ENCODE measurements around the gene PDSS2.

PDSS2 gene

GRCh38 chr6:107246972-107247615 is 212.3 kb downstream of the PDSS2 start:
- Histone ChIP-seq H3K27me3 (ENCODE audit: low read depth, low read length) (no peaks in the 10 kb centered on the region), H3K9me3 (ENCODE audit: insufficient read depth, low read length) (no peaks in the 10 kb centered on the region), H3K79me2 (ENCODE audit: low read length) (no peaks in the 10 kb centered on the region), H3K4me1 (ENCODE audit: low read length) (0 out of 2 replicates have a peak, but pooled peaks cover 6% of the 10 kb centered on the region), H2AFZ (ENCODE audit: low read depth, low read length) (no peak overlapping the region), H3K4me2 (ENCODE audit: low read length) (no peak overlapping the region), H3K9ac (ENCODE audit: low read length) (no peak overlapping the region), H3K27ac (ENCODE audit: low read length) (no peak overlapping the region), H3K36me3 (replicated peaks; ENCODE audit: low read depth, low read length) (no peaks in the 10 kb centered on the region), H3K4me3 (ENCODE audit: low read length) (no peak overlapping the region), H4K20me1 (ENCODE audit: insufficient read depth, low read length) (no peaks in the 10 kb centered on the region)
- TF ChIP-seq EZH2phosphoT487 (IDR thresholded peaks at IDR 0.05; ENCODE audit: low read depth) (no peak), CTCF (IDR thresholded peaks at IDR 0.05; ENCODE audit: low read depth, low read length) (no peak)

- Histone ChIP-seq H3K27me3 (ENCODE audit: low read depth, low read length) (no peaks in the 10 kb centered on the region), H2AFZ (ENCODE audit: low read depth, low read length) (no peak overlapping the region), H3K9ac (ENCODE audit: low read length) (no peak overlapping the region), H4K20me1 (ENCODE audit: insufficient read depth, low read length) (no peaks in the 10 kb centered on the region), H3K4me1 (ENCODE audit: low read length) (0 out of 2 replicates have a peak, but pooled peaks cover 6% of the 10 kb centered on the region), H3K9me3 (ENCODE audit: insufficient read depth, low read length) (no peaks in the 10 kb centered on the region), H3K4me2 (ENCODE audit: low read length) (no peak overlapping the region), H3K27ac (ENCODE audit: low read length) (no peak overlapping the region), H3K79me2 (ENCODE audit: low read length) (no peaks in the 10 kb centered on the region), H3K4me3 (ENCODE audit: low read length) (no peak overlapping the region), H3K36me3 (replicated peaks; ENCODE audit: low read depth, low read length) (no peaks in the 10 kb centered on the region)
- TF ChIP-seq EZH2phosphoT487 (IDR thresholded peaks at IDR 0.05; ENCODE audit: low read depth) (no peak), CTCF (IDR thresholded peaks at IDR 0.05; ENCODE audit: low read depth, low read length) (no peak)
These were observed 213.0 kb downstream of the PDSS2 start for GRCh38 chr6:107246249-107246971.

- Histone ChIP-seq H3K27ac (ENCODE audit: low read length) (no peak overlapping the region), H3K9me3 (ENCODE audit: insufficient read depth, low read length) (no peaks in the 10 kb centered on the region)
- TF ChIP-seq EZH2phosphoT487 (IDR thresholded peaks at IDR 0.05; ENCODE audit: low read depth) (no peak), CTCF (IDR thresholded peaks at IDR 0.05; ENCODE audit: low read depth, low read length) (no peak)
These were observed 214.5 kb downstream of the PDSS2 start for GRCh38 chr6:107244742-107245480.

More at GRCh38 chr6:107244742-107245480, 214.5 kb downstream of the PDSS2 start:
- Histone ChIP-seq H3K4me3 (ENCODE audit: low read length) (no peak overlapping the region), H3K4me2 (ENCODE audit: low read length) (no peak overlapping the region), H3K9ac (ENCODE audit: low read length) (no peak overlapping the region), H3K4me1 (ENCODE audit: low read length) (0 out of 2 replicates have a peak, but pooled peaks cover 6% of the 10 kb centered on the region), H3K36me3 (replicated peaks; ENCODE audit: low read depth, low read length) (no peaks in the 10 kb centered on the region), H3K79me2 (ENCODE audit: low read length) (no peaks in the 10 kb centered on the region), H2AFZ (ENCODE audit: low read depth, low read length) (no peak overlapping the region), H3K27me3 (ENCODE audit: low read depth, low read length) (no peaks in the 10 kb centered on the region), H4K20me1 (ENCODE audit: insufficient read depth, low read length) (no peaks in the 10 kb centered on the region)
